ENCODE results near the gene NPW.

Gene NPW

GRCh38 chr16:2019518-2019920 is at the start of gene NPW:
TSS of gene NPW (plus strand) at chr16:2019785.
- DNase-seq, result no peak

- DNase-seq, result peak; percentile 97
Measured at GRCh38 chr16:1971796-1972489, 47.6 kb upstream of the NPW start, which contains the start of gene TBL3. TSS of gene TBL3 (plus strand) at chr16:1972053. CDS start at chr16:1972165, 112 bp downstream.

GRCh38 chr16:1972490-1972877 is 47.1 kb upstream of the NPW start:
- DNase-seq, result no peak

DNA sequence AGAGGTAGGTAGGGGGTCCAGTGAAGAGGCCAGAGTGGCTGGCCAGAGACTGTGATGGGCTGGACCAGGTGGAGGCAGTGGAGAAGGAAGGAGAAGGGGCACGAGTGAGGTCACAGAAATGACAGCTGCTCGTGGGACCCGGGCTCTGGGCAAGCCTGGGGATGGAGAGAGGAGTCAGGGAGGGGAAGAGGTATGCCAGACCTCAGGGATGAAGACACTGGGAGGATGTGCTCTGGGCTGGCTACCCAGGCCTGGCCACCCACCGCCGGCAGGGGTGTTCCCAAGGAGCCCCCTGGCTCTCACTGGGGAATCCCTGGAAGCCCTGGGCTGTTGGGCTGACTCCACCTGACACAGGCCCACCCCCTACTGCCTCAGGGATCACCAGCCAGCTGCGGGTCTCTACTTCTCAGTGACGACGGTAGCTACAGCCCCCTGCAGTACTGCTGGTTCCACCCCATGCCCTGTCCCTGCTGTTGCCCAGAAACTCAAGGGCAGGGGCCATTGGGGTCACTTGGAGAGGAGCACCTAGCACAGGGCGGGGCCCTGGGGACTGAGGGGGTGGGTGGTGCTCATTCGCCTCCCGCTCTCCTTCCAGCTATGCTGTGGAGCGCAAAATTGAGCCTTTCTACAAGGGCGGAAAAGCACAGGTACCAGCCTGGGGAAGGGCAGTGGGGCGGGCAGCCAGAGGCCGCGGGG is 46.0 kb upstream of the NPW start:
- no peak for DNase-seq

DNA sequence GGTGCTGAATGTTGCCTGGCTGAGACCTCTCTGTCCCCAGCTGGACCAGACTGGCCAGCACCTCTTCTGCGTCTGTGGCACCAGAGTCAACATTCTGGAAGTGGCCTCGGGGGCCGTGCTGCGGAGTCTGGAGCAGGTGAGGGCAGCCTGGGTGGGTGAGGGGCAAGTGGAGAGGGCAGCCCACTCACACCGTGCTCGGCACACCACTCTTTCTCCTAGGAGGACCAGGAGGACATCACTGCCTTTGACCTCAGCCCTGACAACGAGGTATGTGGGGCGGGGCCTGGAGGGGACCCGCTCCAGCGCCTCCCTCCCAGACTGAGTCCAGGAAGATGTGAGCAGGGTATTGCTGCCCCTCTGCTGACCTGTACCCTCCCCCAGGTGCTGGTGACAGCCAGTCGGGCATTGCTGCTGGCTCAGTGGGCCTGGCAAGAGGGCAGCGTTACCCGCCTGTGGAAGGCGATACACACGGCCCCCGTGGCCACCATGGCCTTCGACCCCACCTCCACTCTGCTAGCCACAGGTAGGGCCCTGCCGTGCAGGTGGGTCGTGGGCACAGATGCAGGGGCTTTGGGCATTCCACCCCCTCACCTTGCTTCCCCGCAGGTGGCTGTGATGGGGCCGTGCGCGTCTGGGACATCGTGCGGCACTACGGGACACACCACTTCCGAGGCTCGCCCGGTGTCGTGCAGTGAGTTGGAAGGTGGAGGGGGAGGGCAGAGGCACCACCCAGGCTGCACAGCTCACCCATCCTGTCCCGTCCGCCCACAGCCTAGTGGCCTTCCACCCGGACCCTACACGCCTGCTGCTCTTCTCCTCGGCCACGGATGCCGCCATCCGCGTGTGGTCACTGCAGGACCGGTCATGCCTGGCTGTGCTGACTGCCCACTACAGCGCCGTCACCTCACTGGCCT is 45.2 kb upstream of the NPW start:
- no peak for DNase-seq

DNA sequence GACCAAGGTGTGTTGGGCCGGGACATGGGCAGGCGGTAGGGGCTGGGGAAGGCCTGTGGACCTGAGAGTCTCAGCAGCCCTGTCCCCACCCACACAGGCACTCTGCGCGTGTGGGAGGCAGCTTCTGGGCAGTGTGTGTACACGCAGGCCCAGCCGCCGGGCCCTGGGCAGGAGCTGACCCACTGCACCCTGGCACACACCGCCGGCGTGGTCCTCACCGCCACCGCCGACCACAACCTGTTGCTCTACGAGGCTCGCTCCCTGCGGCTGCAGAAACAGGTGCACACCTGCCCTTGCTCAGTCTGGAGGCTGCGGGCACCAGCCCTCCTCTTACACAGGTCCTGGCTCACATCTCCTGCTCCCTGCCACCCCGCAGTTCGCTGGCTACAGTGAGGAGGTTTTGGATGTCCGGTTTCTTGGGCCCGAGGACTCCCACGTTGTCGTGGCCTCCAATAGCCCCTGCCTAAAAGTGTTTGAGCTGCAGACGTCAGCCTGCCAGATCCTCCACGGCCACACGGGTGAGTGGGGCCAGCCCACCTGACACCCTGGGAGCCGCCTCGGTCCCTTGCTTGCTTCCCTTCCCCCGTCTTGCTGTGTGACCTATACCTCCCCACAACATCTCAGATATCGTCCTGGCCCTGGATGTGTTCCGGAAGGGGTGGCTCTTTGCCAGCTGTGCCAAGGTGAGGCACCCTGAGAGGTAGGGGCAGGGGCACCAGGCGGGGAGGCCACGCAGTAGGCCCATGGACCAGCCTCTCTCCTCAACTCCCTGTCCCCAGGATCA is 44.0 kb upstream of the NPW start:
- DNase-seq, result no peak

DNA sequence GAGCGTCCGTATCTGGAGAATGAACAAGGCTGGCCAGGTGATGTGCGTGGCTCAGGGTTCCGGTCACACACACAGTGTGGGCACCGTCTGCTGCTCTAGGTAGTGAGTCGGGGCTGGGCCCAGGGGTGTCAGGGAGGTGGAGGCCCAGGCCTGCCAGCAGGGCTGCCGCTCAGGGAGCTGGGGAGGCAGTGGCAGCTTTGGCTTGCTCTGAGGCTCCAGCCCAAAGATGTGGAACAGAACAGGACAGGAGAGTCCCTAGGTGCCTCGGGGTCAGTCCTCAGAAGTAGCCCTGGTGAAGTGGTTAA is 43.4 kb upstream of the NPW start:
- no peak for DNase-seq

GRCh38 chr16:1976951-1977874 is 42.4 kb upstream of the NPW start:
- DNase-seq, result no peak

DNA sequence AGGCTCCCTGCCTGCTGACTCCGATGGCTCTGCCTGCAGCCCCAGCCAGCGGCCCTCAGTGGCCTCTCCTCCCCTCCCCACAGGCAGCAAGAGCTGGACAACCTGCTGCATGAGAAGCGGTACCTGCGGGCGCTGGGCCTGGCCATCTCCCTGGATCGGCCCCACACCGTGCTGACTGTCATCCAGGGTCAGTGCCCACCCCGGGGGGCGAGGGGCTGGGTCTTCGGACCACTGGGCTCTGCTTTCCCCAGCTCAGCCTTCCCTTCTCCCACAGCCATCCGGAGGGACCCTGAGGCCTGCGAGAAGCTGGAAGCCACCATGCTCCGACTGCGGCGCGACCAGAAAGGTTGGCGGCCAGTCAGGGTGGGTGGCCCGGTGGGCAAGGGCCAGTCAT is 41.7 kb upstream of the NPW start:
- no peak for DNase-seq

DNA sequence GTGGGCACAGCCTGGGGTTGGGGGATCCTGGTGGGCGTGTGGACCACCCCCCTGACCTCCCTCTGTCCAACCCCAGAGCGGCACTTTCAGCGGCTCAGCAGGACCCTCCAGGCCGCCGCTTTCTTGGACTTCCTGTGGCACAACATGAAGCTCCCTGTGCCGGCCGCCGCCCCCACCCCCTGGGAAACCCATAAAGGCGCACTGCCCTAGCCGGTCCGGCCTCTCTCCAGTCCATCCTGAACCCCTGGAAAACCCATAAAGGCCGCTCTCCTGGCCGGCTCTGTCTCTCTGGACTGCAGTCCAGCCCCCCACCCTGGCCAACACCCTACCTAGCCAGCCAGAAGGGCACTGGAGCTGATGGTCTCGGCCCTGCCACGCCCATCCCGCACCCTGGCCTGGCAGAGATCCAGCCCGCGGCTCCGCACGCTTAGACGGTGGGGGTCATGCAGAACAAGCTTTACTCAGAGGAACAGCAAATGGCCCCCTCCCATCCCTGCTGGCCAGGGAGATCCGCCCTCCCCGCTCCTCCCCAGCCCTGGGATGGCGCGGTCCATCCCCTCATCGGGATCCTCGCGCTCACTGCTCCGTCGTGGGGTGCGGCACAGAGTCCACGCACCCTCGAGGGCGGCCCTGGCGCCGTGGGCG is 41.0 kb upstream of the NPW start:
- DNase-seq, result no peak

GRCh38 chr16:1979271-1980029 is 40.1 kb upstream of the NPW start:
- DNase-seq, result no peak

- no peak for DNase-seq
Measured at GRCh38 chr16:1980030-1980769, 39.4 kb upstream of the NPW start.

DNA sequence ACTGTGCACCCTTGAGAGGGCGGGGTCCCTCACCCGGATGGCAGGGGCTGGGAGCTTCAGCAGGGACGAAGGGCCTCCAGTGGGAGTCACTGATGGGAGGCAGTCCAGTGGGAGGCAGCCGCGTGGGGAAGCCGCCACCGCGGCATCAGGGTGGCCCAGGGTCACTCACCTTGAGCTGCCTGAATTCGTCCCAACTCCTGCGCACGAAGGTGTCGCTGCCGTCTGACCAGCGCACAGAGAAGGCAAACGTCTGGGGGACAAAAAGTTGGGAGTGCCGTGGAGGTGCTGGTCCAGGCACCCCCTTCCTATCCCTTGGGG is 38.9 kb upstream of the NPW start:
- no peak for DNase-seq

GRCh38 chr16:1981398-1981836 is 38.2 kb upstream of the NPW start, which contains the start of gene NOXO1:
TSS of gene NOXO1 (minus strand) at chr16:1981469. CDS start at chr16:1981179, 290 bp downstream.
- DNase-seq, result no peak

- no peak for DNase-seq
Measured at GRCh38 chr16:1982013-1982433, 37.6 kb upstream of the NPW start.

DNA sequence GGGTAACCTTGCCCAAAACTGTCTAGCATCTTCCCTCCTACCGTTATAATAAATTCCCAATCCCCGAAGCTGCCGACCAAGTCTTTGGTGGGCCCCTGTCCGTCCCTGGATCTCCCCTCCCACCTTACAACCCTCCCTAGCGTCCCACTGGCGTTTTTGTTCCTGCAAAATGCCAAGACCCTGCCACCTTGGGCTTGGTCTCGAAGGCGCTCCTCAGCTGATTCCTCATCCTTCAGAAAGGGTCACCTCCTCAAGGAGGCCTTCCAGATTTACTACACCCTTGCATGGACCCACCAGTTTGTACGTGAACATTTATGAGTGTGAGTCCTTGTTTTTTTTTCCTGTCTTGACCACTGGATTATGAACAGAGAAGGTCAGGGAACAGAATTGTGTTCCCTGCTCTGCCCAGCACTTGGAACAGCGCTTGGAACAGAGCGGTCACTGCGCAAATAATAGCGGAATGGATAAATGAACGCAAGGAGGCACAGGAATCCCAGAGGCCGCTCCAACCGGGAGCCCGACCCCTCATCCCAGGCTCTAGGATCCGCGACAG is 36.5 kb upstream of the NPW start:
- no peak for DNase-seq

GRCh38 chr16:1983544-1984346 is 35.8 kb upstream of the NPW start, which contains the start of gene GFER:
TSS of gene GFER (plus strand) at chr16:1984193. CDS start at chr16:1984219, 26 bp downstream.
- DNase-seq, result peak; percentile 58
